Retina (tissue), 1 donor: ENCODE data around the gene UMOD.

Experiments
- DNase-seq: peaks from one replicate; pipeline ENCODE4 v3.0.0-alpha.2; 2016

The UMOD gene

DNA sequence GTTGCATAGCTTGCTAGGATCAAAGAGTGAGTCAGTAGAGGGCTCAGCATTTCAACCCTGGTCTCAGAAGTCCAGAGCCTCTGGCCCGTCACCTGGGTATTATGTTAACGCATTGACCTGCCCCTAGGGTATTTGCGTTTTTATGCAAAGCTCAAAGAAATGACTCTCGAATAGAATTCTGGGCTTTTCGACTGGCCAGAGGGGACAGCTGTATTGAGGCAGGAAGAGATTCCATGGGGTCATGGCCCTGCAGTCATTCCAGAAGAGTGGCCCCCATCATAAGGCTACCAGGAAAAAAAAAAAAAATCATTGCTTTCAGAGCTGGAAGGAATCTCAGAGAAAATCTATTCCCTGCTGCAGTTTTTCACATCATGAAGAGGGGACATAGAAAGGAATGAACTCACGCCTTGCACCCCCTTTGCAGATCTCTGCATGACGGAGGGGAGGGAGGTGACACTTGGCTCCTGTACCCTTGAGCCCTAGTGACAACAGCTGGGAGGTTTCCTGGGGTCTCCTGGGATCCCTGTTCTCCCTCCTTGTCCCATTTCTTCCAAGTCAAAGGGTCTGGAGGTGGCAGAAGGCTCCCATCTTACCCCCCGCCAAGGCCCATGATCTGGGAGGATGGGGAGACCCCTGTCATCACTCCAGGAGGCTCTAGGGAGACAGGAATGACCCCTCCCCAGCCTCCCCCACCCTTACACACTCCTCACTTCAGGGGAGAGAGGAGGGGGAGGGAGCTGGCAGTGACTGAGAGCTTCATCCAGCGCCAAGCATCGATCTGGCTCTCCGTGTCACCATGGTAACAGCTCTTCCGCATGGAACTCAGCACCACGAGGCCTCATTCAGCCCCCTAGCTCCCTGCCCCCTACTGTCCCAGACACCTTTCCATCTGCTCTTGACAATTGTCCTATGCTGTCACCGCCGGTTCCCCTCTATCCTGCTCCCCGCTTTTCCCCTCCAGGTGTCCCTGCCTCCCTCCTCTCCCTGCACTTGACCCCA is 61.0 kb downstream of the UMOD start:
- DNase-seq = peak; percentile 78

DNA sequence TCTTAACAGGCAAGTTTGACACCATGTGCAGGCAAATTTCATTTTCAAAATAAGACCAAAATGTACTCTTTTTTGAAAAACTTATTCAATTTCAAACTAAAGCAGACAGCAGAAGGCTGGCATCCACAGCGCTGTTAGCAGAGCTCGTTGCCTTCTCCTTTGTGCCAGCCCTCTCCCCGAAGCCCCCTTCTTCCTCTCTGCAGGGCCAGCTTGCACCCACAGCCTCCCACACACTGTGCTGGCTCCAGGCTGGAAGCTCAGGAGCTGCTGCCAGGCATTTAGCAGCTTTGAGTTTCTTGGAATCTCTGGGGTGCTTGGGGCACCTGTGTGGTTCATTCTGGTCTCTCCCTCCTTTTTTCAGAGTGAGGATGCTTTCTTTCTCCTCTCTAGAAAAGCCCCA is 62.9 kb downstream of the UMOD start:
- no peak for DNase-seq

DNA sequence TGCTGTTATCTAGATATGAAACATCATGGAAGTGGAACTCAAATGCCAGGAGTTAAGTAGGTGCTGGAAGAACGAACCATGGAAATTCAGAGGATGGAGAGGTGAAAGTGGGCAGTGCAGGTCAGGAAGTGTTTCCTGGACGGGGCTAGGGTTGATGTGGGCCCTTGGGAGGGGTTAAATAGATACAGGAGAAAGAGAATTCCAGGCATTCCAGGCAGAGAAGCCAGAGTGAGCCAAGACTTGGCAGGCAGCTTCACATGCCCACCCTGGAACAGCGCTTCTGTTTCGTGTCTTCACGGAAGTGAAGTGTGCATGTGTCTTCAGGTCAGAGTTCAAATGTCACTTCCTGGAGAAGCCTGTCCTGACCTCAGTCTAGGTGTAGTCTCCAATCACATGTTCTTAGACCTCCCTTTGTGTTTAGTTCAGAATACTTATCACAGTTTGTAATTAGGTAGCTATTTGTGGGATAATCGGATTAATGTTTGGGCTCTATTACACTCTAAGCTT is 66.5 kb downstream of the UMOD start:
- DNase-seq = no peak
